NCI-H1417 (cell line): Measurements from ENCODE around the gene ABLIM1.
A peak's percentile ranks its signal among the peaks of the same experiment; 100 is the strongest.

Experiments
- DNase-seq, 3 experiments: peaks; one replicate each; lab custom pipeline; 2025; lab: John Stamatoyannopoulos, UW

The ABLIM1 gene

DNA sequence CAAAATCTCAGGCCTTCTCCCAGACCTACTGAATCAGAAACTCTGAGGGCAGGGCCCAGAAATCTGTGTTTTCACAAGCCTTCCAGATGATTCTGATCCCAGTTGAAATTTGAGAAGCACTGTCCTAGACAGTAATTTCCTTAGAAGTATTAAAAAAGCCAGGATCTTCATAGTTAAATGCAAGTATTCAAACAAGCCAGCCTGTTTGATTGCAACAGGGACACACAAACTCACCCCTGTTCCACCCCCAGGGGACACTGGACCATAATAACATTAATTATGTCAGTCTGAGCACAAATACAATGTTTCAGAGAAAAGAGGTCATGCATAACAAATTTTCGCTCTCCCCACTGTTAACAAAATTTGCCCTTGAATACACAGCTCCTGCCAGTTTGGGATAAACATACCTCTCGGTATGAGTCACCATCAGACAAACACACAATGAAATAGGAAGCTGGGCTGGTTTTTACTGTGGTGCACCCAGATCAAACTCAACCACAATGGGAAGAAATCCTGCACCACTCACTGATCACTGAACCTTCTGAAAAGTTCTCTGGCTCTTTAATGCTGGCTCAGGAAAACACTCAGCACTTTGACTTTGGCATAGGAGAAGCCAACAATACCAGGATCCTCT is 34.3 kb downstream of the ABLIM1 start:
- DNase-seq, result peak in 2 of 3 experiments; percentile 59 to 77

- no peak for DNase-seq
Observed at GRCh38 chr10:114623155-114623554, 34.9 kb downstream of the ABLIM1 start.

GRCh38 chr10:114618722-114619121 is 39.4 kb downstream of the ABLIM1 start:
- no peak for DNase-seq

- no peak for DNase-seq
Observed at GRCh38 chr10:114616516-114616915, 41.6 kb downstream of the ABLIM1 start.

DNA sequence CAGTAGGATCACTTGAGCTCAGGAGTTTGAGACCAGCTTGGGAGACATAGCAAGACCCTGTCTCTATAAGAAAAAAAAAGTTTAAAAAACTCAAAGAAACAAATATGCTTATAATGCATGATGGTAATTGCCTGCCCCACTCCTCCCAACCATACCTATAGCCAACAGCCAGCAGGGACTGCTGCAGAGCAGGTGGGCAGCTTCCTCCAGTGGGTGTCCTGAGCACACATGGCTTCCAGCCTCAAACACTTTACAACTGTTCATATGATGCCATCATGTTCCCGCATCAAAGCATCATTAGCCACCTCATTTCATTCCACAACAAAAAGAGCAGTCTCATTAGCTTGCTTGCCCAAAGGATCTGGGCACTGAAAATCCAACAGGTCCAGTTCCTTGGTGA is 42.0 kb downstream of the ABLIM1 start:
- DNase-seq, result no peak

- DNase-seq, result no peak
Observed at GRCh38 chr10:114615600-114616007, 42.5 kb downstream of the ABLIM1 start.

DNA sequence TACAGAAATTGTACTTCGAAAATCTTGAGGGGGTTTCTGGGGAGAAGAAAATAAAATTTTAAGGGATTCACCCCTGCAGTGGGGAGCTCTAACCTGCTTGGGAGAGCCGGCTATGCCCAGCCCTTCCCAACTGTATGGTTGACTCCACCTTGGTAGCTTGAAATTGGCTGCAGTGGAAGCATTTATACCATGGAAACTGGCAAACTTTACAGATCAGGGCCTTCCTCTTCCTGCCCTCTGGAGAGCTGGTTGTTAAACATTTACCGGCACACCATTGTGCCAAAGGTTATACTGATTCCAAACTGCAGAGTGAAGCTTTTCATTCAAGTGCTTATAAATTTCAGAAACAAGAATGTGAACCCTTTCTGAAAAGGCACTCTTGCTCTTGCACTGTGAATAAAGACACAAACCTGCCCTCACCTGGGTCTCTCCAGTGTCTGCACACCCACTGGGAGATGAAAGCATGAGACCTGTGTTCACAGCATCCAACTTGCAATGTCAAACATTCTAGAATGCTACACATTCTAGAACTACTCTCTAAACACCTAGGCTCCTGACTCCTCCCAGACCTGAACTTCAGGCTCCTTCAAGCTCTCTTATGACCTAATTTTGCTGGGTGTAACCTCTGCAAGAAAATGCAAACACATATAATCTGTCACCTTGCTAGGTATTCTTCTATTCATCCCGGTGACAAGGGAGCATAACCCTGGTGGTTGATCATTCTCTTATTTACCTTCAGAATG is 44.7 kb downstream of the ABLIM1 start:
- DNase-seq, result no peak

DNA sequence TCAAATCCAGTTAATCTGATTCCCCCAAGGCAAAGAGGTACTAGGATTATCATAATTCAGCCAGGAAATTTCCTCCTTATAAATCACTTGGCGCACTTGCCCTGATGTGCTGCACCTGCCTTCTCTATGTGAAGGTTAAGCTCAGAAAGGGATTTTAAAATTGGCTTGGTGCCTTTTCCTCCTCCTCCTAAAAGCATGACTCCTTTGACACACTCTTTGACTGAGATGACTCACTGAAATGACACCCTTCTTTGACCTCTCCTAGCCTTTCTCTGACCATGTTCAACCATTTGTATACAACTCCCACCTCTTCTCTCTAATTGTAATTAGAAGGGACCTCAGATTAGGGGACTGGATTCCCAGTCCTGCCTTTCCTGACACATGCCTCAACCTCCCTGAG is 46.5 kb downstream of the ABLIM1 start:
- DNase-seq, result peak in 1 of 3 experiments; percentile 40

- no peak for DNase-seq
Observed at GRCh38 chr10:114609518-114610426, 48.3 kb downstream of the ABLIM1 start.

- DNase-seq, result no peak
Observed at GRCh38 chr10:114607358-114607998, 50.6 kb downstream of the ABLIM1 start.

GRCh38 chr10:114605155-114605797 is 52.8 kb downstream of the ABLIM1 start:
- DNase-seq, result no peak

DNA sequence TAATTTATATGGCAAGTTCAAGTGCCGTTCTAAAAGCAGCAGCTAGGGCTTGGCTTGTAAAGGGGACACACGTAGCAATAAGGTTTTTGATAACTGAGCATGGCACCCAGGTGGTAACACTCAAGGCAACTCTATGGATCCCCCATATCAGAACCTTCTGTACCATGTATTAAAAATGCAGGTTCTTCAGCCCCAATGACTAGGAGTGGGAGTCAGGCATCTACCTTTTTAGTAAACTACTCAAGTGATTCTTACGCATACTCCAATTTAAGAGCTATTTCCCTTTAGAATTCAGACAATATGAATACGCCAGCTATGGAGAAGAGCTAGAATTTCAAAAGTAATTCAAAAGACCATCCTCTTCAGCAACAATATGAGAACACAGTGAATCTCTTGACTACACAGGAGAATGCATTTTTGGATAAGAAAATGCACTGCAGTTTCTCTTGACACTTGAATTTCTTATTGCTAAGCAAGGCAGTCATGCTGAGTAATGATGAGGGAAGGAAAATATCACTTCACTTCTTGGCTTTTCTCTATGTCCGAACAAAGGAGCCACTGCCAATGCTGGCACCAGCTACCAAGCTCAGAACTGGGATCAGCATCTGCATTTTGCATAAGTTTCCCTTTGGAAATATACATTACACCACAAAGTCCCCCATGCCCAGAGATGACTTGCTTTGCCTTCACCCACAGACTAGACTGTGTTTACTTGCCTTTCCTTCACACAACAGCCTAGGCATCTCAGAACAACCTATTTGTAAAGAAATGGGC is 53.5 kb downstream of the ABLIM1 start:
- DNase-seq, result no peak

DNA sequence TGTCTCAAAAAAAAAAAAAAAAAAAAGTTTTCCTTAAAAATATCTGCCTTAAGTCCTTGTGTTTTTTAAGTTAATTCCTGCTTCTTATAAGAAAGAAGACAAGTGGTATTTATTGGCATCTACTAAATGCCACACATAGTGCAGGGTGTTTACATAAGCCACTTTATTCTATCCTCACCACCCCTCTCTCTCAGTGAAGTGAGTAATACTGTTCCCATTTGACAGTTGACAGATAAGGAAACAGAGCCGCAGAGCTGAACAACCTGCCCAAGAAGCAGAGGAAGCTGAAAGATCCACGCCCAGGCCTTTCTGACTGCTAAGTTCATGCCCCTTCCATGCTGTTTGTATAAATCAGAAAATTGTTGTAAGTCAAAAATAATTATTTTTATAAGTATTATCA is 54.1 kb downstream of the ABLIM1 start:
- DNase-seq, result no peak

- no peak for DNase-seq
Observed at GRCh38 chr10:114603303-114603702, 54.8 kb downstream of the ABLIM1 start.

DNA sequence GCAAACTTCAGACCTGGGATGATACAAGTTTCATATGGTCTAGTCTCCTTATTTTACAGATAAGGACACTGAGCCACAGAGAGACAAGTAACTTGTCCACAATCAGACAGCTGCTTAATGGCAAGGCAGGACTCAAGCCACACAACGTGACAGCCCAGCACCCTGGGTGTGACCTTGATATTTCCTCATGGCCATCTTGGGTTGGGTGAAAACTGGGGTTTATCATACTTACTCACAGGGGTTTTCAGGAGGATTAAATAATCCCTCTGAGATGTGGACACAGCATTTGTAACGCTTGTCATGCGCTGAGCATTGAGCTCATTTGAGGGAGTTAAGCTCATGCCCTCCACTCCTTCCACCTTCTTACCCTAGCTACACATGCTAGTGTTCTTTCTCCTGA is 58.0 kb downstream of the ABLIM1 start:
- DNase-seq, result no peak

DNA sequence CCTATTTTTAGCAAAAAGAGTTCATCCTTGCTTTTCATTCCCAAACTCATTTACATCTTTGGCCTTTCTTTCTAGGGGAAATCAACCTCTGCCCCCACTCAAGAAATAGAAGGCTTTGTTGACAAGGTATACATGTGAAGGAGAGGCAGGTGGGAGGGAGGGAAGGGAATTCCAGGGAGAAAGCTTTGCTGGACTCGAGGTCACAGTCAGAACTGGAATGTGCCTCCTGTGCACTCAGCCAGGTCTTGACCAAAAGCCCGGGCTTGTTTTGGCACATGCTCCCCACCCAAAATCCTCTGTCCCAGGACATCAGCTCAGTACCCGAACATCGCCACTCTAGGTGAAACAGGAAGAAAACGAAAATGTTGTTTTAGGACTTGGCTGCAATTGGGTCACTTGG is 61.3 kb downstream of the ABLIM1 start:
- DNase-seq, result no peak

GRCh38 chr10:114593816-114594468 is 64.1 kb downstream of the ABLIM1 start:
- DNase-seq, result no peak

DNA sequence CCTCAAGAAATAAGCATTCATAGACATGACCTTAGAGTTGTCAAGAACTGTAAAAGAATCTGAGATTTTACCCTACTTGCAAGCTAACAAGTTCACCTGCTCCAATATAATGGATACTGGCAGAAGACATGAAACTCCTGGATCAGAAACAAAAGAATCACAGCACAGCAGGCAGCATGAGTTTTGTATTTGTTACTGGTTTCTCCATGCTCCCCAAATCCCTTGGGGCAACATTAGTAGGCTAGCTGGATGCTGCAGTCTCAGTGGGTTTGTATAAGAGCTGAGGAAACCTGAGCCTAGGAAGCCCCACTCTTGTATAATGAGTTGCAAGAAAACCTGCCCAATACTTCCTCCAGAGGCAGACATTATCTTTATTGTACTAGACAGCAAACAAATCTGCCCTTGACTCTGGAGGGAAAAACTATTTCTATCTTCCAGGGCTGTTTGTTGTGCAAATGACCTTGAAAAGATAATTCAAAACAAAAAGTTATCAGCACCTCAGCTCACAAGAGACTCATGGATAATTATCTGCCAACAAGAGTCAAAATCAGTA is 64.8 kb downstream of the ABLIM1 start:
- peak in 1 of 3 experiments; percentile 64 for DNase-seq

DNA sequence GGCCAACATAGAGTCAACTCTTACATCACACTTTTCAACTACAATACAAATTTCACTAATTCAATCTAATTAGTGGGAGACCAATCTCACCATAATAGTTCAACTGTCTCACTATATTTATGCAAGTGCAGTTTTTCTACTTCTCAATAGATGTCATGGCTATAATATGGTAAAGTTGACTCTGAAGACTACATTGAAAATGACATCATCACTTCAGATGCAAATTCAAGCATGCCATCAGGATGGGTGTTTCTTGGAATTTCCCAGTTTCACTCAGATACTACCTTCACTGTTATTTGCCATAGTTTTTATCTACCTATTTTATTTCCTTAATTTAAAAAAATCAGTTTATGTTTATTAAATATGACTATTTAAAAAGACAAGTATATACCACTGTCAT is 67.1 kb downstream of the ABLIM1 start:
- DNase-seq, result no peak

GRCh38 chr10:114584419-114584818 is 73.7 kb downstream of the ABLIM1 start:
- no peak for DNase-seq
